ENCODE results near the gene DEGS2.

Gene DEGS2

DNA sequence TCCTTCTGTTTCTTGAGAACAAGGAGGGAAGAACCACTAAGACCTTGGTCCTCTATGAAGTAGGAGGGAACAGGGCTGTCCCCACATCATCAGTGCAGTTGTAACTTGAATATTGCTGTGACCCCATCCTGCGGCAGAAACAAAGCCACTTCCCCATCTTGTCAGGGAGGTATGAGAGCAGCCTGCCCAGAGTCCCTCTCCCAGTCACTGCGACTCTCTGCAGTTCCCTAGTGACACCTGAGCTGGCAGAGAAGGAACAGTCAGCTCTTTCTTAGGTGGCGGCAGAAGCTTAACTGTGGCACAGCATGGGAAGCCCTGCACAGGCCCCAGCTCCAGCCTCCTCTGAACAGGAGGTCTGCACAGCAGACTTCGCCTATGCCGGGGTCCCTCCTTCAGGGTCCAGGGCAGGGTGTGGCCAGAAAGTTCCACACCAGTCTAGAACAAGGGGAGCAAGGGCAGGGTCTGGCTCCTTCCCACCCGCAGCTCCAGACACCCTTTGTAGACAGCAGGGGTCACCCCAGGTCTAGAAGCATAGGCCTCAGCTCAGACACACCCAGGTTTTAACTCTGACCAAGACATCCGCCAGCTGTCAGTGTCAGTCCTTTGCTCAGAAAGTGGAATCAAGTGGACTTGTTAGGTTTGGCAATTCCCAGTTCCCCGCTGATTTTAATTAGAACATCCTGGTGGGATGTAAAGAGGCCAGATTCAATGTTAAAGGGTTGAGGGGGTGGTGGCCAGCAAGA is 36.8 kb downstream of the DEGS2 start:
- ChIA-PET POLR2A (no interaction called here), CTCF (interaction anchor here (0.9 to 1.4 kb wide), 2 partner anchors 15 to 124 kb away, joined by 3 read pairs; no protein-coding TSS in a partner anchor)
- TF ChIP-seq LEF1 (IDR thresholded peaks at IDR 0.05; ENCODE audit: borderline replicate concordance) = no peak
- no peak for TF ChIP-seq FOXK2 (IDR thresholded peaks at IDR 0.05)
- no peak for TF ChIP-seq ZNF384 (IDR thresholded peaks at IDR 0.05)
- no peak for TF ChIP-seq TARDBP (IDR thresholded peaks at IDR 0.05)
- no peak for TF ChIP-seq BHLHE40 (IDR thresholded peaks at IDR 0.05; ENCODE audit: borderline replicate concordance)
- TF ChIP-seq ELF4 (IDR thresholded peaks at IDR 0.05) = no peak
- no peak for TF ChIP-seq SP1 (IDR thresholded peaks at IDR 0.05)
- TF ChIP-seq PKNOX1 (IDR thresholded peaks at IDR 0.05) = no peak
- no peak for TF ChIP-seq HDGF (IDR thresholded peaks at IDR 0.05; ENCODE audit: borderline replicate concordance)
- no peak for TF ChIP-seq CTBP1 (IDR thresholded peaks at IDR 0.05; ENCODE audit: borderline replicate concordance)
- no peak for TF ChIP-seq FOXM1 (IDR thresholded peaks at IDR 0.05; ENCODE audit: borderline replicate concordance)
- no peak for TF ChIP-seq SUZ12 (IDR thresholded peaks at IDR 0.05)
- no peak for TF ChIP-seq L3MBTL2 (conservative IDR thresholded peaks at IDR 0.05)
- no peak for TF ChIP-seq ARNT (IDR thresholded peaks at IDR 0.05)
- no peak for TF ChIP-seq FOXA1 (IDR thresholded peaks at IDR 0.05)
- no peak for DNase-seq (ENCODE audit: extremely low spot score)

DNA sequence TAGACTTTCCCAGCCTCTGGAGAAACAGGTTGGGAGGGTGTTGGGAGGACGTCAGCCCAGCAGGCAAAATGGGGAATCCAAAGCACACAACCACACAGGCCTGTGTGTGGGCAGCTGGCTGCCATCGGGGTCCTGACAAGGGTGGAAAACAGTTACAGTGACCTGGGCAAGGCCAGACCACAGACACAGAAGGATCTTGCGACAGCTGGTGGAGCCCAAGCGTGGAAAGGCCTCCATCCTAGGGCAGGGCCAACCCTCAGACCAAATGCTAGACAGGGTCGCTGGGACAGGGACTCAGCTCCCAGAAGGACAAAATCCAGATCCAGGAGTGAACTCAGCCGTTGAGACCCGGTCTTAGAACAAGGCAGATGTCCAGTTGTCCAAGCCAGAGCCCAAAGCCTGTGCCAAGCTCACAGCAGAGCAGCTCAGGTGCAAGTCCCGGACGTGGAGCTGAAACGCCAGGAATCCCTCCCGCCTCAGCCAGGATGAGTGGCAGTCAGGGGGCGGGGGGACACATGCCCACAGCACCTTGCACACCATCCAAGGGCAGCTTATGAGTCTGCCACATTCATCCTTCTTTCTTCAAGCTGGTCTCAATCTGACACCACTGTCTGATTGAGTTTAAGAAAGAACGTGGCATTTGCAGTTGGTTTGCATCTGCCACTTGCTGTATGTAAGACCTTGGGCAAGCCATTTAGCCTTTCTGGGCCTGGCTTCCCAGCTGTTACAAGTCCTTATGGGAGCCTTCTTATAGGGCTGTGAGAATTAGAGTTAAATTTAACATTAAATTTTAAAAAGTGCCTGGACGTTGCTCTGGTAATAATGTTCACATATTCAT is 37.6 kb downstream of the DEGS2 start:
- POLR2A ChIA-PET = no interaction called here
- CTCF ChIA-PET = interaction anchor here (1.4 kb wide), 1 partner anchor 14 kb away, joined by 3 read pairs; no protein-coding TSS in a partner anchor
- no peak for DNase-seq (ENCODE audit: extremely low spot score)
- TF ChIP-seq ZNF384 (IDR thresholded peaks at IDR 0.05) = no peak
- no peak for TF ChIP-seq CTBP1 (IDR thresholded peaks at IDR 0.05; ENCODE audit: borderline replicate concordance)
- no peak for TF ChIP-seq FOXA1 (IDR thresholded peaks at IDR 0.05)
- TF ChIP-seq TARDBP (IDR thresholded peaks at IDR 0.05) = no peak
- no peak for TF ChIP-seq L3MBTL2 (conservative IDR thresholded peaks at IDR 0.05)
- no peak for TF ChIP-seq HDGF (IDR thresholded peaks at IDR 0.05; ENCODE audit: borderline replicate concordance)
- no peak for TF ChIP-seq ARNT (IDR thresholded peaks at IDR 0.05)
- no peak for TF ChIP-seq PKNOX1 (IDR thresholded peaks at IDR 0.05)
- TF ChIP-seq FOXK2 (IDR thresholded peaks at IDR 0.05) = no peak
- no peak for TF ChIP-seq BHLHE40 (IDR thresholded peaks at IDR 0.05; ENCODE audit: borderline replicate concordance)
- no peak for TF ChIP-seq SUZ12 (IDR thresholded peaks at IDR 0.05)
- TF ChIP-seq LEF1 (IDR thresholded peaks at IDR 0.05; ENCODE audit: borderline replicate concordance) = no peak
- no peak for TF ChIP-seq SP1 (IDR thresholded peaks at IDR 0.05)
- no peak for TF ChIP-seq FOXM1 (IDR thresholded peaks at IDR 0.05; ENCODE audit: borderline replicate concordance)
- TF ChIP-seq ELF4 (IDR thresholded peaks at IDR 0.05) = no peak
- TF ChIP-seq NFRKB (IDR thresholded peaks at IDR 0.05) = no peak

- POLR2A ChIA-PET = no interaction called here
- TF ChIP-seq ELF4 (IDR thresholded peaks at IDR 0.05) (no peak), L3MBTL2 (conservative IDR thresholded peaks at IDR 0.05) (no peak), PKNOX1 (IDR thresholded peaks at IDR 0.05) (no peak), SUZ12 (IDR thresholded peaks at IDR 0.05) (no peak), HDGF (IDR thresholded peaks at IDR 0.05; ENCODE audit: borderline replicate concordance) (no peak), SP1 (IDR thresholded peaks at IDR 0.05) (no peak), ARNT (IDR thresholded peaks at IDR 0.05) (no peak), FOXK2 (IDR thresholded peaks at IDR 0.05) (no peak), ZNF384 (IDR thresholded peaks at IDR 0.05) (no peak), LEF1 (IDR thresholded peaks at IDR 0.05; ENCODE audit: borderline replicate concordance) (no peak), FOXA1 (IDR thresholded peaks at IDR 0.05) (no peak), CTBP1 (IDR thresholded peaks at IDR 0.05; ENCODE audit: borderline replicate concordance) (no peak)
- DNase-seq (ENCODE audit: extremely low spot score) = no peak
- CTCF ChIA-PET = no interaction called here
Measured at GRCh38 chr14:100120522-100121269, 38.7 kb downstream of the DEGS2 start.

DNA sequence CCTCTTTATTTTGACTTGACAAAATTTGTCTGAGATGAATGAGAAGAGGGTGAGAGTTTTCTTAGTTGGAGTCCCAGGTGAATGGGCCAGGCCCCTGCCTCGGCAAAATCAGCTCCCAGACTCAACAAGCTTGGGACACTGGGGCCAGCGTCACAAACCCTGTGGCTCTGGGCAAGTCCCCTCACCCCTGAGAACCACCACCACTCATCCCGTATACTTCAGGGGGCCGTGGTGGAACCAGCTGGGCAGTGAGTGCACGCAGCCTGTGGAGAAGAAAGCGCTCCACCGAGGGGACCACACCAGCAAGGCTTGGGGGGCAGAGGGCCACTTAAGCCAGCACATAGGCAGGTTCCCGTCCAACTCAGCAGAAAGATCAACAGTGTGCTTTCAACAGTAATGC is 40.2 kb downstream of the DEGS2 start:
- no peak for DNase-seq (ENCODE audit: extremely low spot score)
- POLR2A ChIA-PET = no interaction called here
- CTCF ChIA-PET = no interaction called here
- no peak for TF ChIP-seq BHLHE40 (IDR thresholded peaks at IDR 0.05; ENCODE audit: borderline replicate concordance)
- no peak for TF ChIP-seq ELF4 (IDR thresholded peaks at IDR 0.05)
- no peak for TF ChIP-seq FOXA1 (IDR thresholded peaks at IDR 0.05)
- TF ChIP-seq ZNF384 (IDR thresholded peaks at IDR 0.05) = no peak
- TF ChIP-seq SUZ12 (IDR thresholded peaks at IDR 0.05) = no peak
- no peak for TF ChIP-seq HDGF (IDR thresholded peaks at IDR 0.05; ENCODE audit: borderline replicate concordance)
- no peak for TF ChIP-seq ARNT (IDR thresholded peaks at IDR 0.05)
- TF ChIP-seq PKNOX1 (IDR thresholded peaks at IDR 0.05) = no peak

Data from HEK293T (cell line).